SK-N-SH (cell line): ENCODE results near the gene MARK3. TPM values are rescaled to one million over a fixed set of nuclear protein-coding genes. Genes with fewer than 3 reads are reported as not detected.

Source experiments
- CTCF ChIA-PET: fragments of 300-600, 350-600 bp; formaldehyde crosslinking; extraction: SDS; loops from one replicate; lab custom pipeline; 2021; lab: Yijun Ruan, JAX
- POLR2A ChIA-PET: fragments of 350-600 bp; sonication (Branson Sonifier 250); formaldehyde crosslinking; extraction: SDS; loops from one replicate; lab custom pipeline; 2020; ENCODE audit warnings: antibody characterized with exemption, inconsistent platforms; lab: Yijun Ruan, JAX
- DNase-seq: peaks from one replicate; pipeline ENCODE4 v3.0.0; 2012
- H2AFZ ChIP-seq: fragments of 200-600 bp; sonication (generic); 2 replicates; pipeline ENCODE4 v1.8.1; 2016; ENCODE audit warnings: antibody characterized with exemption, mild to moderate bottlenecking, low read depth
- H3F3A ChIP-seq: fragments of 200-600 bp; sonication (generic); replicated peaks from 2 replicates; pipeline ENCODE3; 2016; ENCODE audit warnings: antibody characterized with exemption, mild to moderate bottlenecking; ENCODE audit not compliant: insufficient read depth
- H3K27ac ChIP-seq, 2 experiments: fragments of 200-500 bp in 1 of 2; fragments of 200-600 bp in 1 of 2; sonication (Bioruptor generic) in 1 of 2; sonication (generic), shearing (Covaris generic) in 1 of 2; 2 replicates each; pipeline versions ENCODE4 v1.5.1 to v1.6.1; 2014 to 2016; ENCODE audit warnings: low read depth in 2 of 2, inconsistent platforms in 1 of 2, low read length in 1 of 2, mild to moderate bottlenecking in 1 of 2, mixed read lengths in 1 of 2
- H3K27me3 ChIP-seq: fragments of 200-600 bp; sonication (generic), shearing (Covaris generic); 2 replicates; pipeline ENCODE4 v1.6.1; 2016; ENCODE audit warnings: mixed run types; ENCODE audit not compliant: insufficient read depth
- H3K36me3 ChIP-seq, 2 experiments: fragments of 200-500 bp in 1 of 2; fragments of 200-600 bp in 1 of 2; sonication (Bioruptor generic) in 1 of 2; sonication (generic) in 1 of 2; replicated peaks in 1 of 2; 2 replicates each; pipeline versions ENCODE3 to v1.5.1; 2014 to 2016; ENCODE audit warnings: low read length in 1 of 2, mild to moderate bottlenecking in 1 of 2; ENCODE audit not compliant: insufficient read depth in 2 of 2, control insufficient read depth in 1 of 2
- H3K4me1 ChIP-seq, 2 experiments: fragments of 200-500 bp in 1 of 2; fragments of 200-600 bp in 1 of 2; sonication (Bioruptor generic) in 1 of 2; sonication (generic), shearing (Covaris generic) in 1 of 2; 2 replicates each; pipeline versions ENCODE4 v1.5.1 to v1.6.1; 2014 to 2016; ENCODE audit warnings: low read depth in 1 of 2, low read length in 1 of 2, mixed run types in 1 of 2; ENCODE audit not compliant: insufficient read depth in 2 of 2, control insufficient read depth in 1 of 2
- H3K4me2 ChIP-seq: fragments of 200-600 bp; sonication (generic), shearing (Covaris generic); 2 replicates; pipeline ENCODE4 v1.6.1; 2017; ENCODE audit warnings: mixed run types
- H3K4me3 ChIP-seq, 2 experiments: fragments of 200-500 bp in 1 of 2; fragments of 200-600 bp in 1 of 2; sonication (Bioruptor generic) in 1 of 2; sonication (generic), shearing (Covaris generic) in 1 of 2; 2 replicates each; pipeline versions ENCODE4 v1.5.1 to v1.8.1; 2014 to 2016; ENCODE audit warnings: low read depth in 2 of 2, inconsistent platforms in 1 of 2, low read length in 1 of 2, mild to moderate bottlenecking in 1 of 2, mixed read lengths in 1 of 2, moderate library complexity in 1 of 2
- H3K79me2 ChIP-seq: fragments of 200-600 bp; sonication (generic); 2 replicates; pipeline ENCODE4 v1.8.1; 2017; ENCODE audit warnings: mild to moderate bottlenecking; ENCODE audit not compliant: insufficient read depth
- H3K9ac ChIP-seq: fragments of 200-600 bp; sonication (generic); 2 replicates; pipeline ENCODE4 v1.6.1; 2017; ENCODE audit warnings: mixed run types
- H3K9me2 ChIP-seq: fragments of 200-600 bp; sonication (generic); 2 replicates; pipeline ENCODE4 v1.6.1; 2017; ENCODE audit warnings: mixed run types
- H3K9me3 ChIP-seq: fragments of 200-600 bp; sonication (generic); 2 replicates; pipeline ENCODE4 v1.6.1; 2017; ENCODE audit warnings: mixed run types, mild to moderate bottlenecking, moderate library complexity
- H4K20me1 ChIP-seq: fragments of 200-600 bp; sonication (generic); 2 replicates; pipeline ENCODE4 v1.6.1; 2017; ENCODE audit warnings: mild to moderate bottlenecking, mixed run types; ENCODE audit not compliant: insufficient read depth
- CHD2 ChIP-seq: fragments of 150-350 bp; IDR thresholded peaks from 2 replicates; pipeline ENCODE4 v1.6.1; 2018; ENCODE audit warnings: low read length; ENCODE audit not compliant: partially characterized antibody
- EP300 ChIP-seq, 2 experiments: IDR thresholded peaks; 2 replicates each; pipeline versions ENCODE4 v1.4.0 to v1.6.1; 2012; ENCODE audit warnings: borderline replicate concordance in 1 of 2, low read depth in 1 of 2, low read length in 1 of 2
- FOSL2 ChIP-seq: IDR thresholded peaks from 2 replicates; pipeline ENCODE4 v1.4.0; 2012; ENCODE audit warnings: low read depth, mild to moderate bottlenecking, moderate library complexity, borderline replicate concordance
- FOXJ3 ChIP-seq: sonication (generic); formaldehyde crosslinking; IDR thresholded peaks from 2 replicates; pipeline ENCODE4 v1.5.1; 2020; ENCODE audit warnings: mild to moderate bottlenecking, missing genetic modification reagents
- FOXM1 ChIP-seq: IDR thresholded peaks from 2 replicates; pipeline ENCODE4 v1.4.0; 2012; ENCODE audit warnings: low read depth, mild to moderate bottlenecking
- GABPA ChIP-seq: IDR thresholded peaks from 2 replicates; pipeline ENCODE4 v1.4.0; 2012; ENCODE audit warnings: low read depth, mild to moderate bottlenecking
- JUND ChIP-seq: IDR thresholded peaks from 2 replicates; pipeline ENCODE4 v1.4.0; 2012
- NFIC ChIP-seq: IDR thresholded peaks from 2 replicates; pipeline ENCODE4 v1.4.0; 2012; ENCODE audit warnings: borderline replicate concordance
- POLR2AphosphoS5 ChIP-seq: IDR thresholded peaks from 2 replicates; pipeline ENCODE4 v1.6.1; 2012; ENCODE audit warnings: low read depth, low read length
- RXRA ChIP-seq: IDR thresholded peaks from 2 replicates; pipeline ENCODE4 v1.4.0; 2012; ENCODE audit warnings: low read depth, mild to moderate bottlenecking, borderline replicate concordance
- SIN3A ChIP-seq: IDR thresholded peaks from 2 replicates; pipeline ENCODE4 v1.6.1; 2012; ENCODE audit warnings: low read depth, mild to moderate bottlenecking, low read length, moderate library complexity, borderline replicate concordance
- SMC3 ChIP-seq: IDR thresholded peaks from 2 replicates; pipeline ENCODE4 v1.6.1; 2012; ENCODE audit warnings: low read depth, low read length, improper control_type of control experiment
- TCF12 ChIP-seq: IDR thresholded peaks from 2 replicates; pipeline ENCODE4 v1.4.0; 2012
- WGBS: methylation state at CpG from one replicate; pipeline ENCODE4 v1.1.6; 2017; ENCODE audit warnings: low lambda C conversion rate; 5-methylcytosine and 5-hydroxymethylcytosine counted together
- polyA plus RNA-seq, 3 experiments: library from polyadenylated mRNA; depleted of rRNA; stranded (reverse); fragments of >200 nt; gene quantifications; 2 replicates each; pipeline ENCODE4 v1.2.3, GENCODE V29; 2012
- TF ChIP-seq, protein P1 (sequence below): fragments of 150-350 bp; IDR thresholded peaks from 2 replicates; pipeline ENCODE4 v1.6.1; 2016; ENCODE audit warnings: mild to moderate bottlenecking, low read depth, low read length
- TF ChIP-seq, protein P2 (sequence below): fragments of 150-350 bp; IDR thresholded peaks from 2 replicates; pipeline ENCODE4 v1.6.1; 2017; ENCODE audit warnings: antibody characterized with exemption, low read length, low read depth, borderline replicate concordance

Gene MARK3
- polyA plus RNA-seq, 1 of the 3 experiments (the other 2 are of a cell fraction) = 73.4 TPM

- H3K36me3 ChIP-seq = peaks cover 32 to 53% of the 10 kb centered on the region in 2 experiments
- no peaks in the 10 kb centered on the region for H3K9me2 ChIP-seq
- 71% methylated on average over 2 of the region's 2 CpGs for WGBS
Measured at GRCh38 chr14:103495854-103496253, 110.6 kb downstream of the MARK3 start.

GRCh38 chr14:103496776-103497175 lies 111.6 kb downstream of the MARK3 start:
- TF ChIP-seq NFIC (no peak), FOXM1 (no peak)
- Histone ChIP-seq H3K4me1 (peaks cover 0 to 8% of the 10 kb centered on the region in 2 experiments; a peak in 1 of 4 replicates), H3K36me3 (peaks cover 32 to 47% of the 10 kb centered on the region in 2 experiments), H3K9me2 (no peaks in the 10 kb centered on the region), H3K27ac (no peak overlapping the region), H3K79me2 (peaks cover 16% of the 10 kb centered on the region; the same call in 1 of the 2 replicates), H3K27me3 (no peaks in the 10 kb centered on the region), H3F3A (peaks cover 30% of the 10 kb centered on the region), H3K9me3 (no peaks in the 10 kb centered on the region), H3K4me3 (no peak overlapping the region), H3K9ac (no peak overlapping the region), H3K4me2 (no peak overlapping the region), H2AFZ (no peak overlapping the region), H4K20me1 (no peaks in the 10 kb centered on the region)
- DNase-seq = no peak
- POLR2A ChIA-PET = interaction anchor here (0.6 kb wide), 1 partner anchor 273 kb away, joined by 3 read pairs; no protein-coding TSS in a partner anchor
- CTCF ChIA-PET = interaction anchor here (2.3 to 9.3 kb wide), 2 partner anchors 22 to 53 kb away, joined by 8 to 120 read pairs; no protein-coding TSS in a partner anchor
- 82% methylated on average over 1 of the region's 1 CpG for WGBS

More at GRCh38 chr14:103495854-103496253, 110.6 kb downstream of the MARK3 start:
- CTCF ChIA-PET = interaction anchor here (1.2 to 2.3 kb wide), 4 partner anchors 16 to 87 kb away, joined by 3 to 8 read pairs (median 6); no protein-coding TSS in a partner anchor
- H3K79me2 ChIP-seq = peaks cover 9% of the 10 kb centered on the region; the same call in 1 of the 2 replicates
- peaks cover 35% of the 10 kb centered on the region for H3F3A ChIP-seq
- H3K27ac ChIP-seq = no peak overlapping the region
- no peak for DNase-seq
- no peak for TF ChIP-seq SMC3
- TF ChIP-seq SIN3A = no peak
- TF ChIP-seq EP300 (IDR thresholded peaks at IDR 0.05; ENCODE audit: borderline replicate concordance in 1 of 2, low read depth in 1 of 2, low read length in 1 of 2) = no peak
- TF ChIP-seq, protein P1, sequence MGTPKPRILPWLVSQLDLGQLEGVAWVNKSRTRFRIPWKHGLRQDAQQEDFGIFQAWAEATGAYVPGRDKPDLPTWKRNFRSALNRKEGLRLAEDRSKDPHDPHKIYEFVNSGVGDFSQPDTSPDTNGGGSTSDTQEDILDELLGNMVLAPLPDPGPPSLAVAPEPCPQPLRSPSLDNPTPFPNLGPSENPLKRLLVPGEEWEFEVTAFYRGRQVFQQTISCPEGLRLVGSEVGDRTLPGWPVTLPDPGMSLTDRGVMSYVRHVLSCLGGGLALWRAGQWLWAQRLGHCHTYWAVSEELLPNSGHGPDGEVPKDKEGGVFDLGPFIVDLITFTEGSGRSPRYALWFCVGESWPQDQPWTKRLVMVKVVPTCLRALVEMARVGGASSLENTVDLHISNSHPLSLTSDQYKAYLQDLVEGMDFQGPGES = no peak
- no peak for TF ChIP-seq TCF12
- no peak for TF ChIP-seq RXRA
- no peak overlapping the region for H2AFZ ChIP-seq
- H3K4me2 ChIP-seq = no peak overlapping the region
- H3K4me1 ChIP-seq = peaks cover 0 to 4% of the 10 kb centered on the region in 2 experiments; a peak in 1 of 4 replicates
- H3K27me3 ChIP-seq = no peaks in the 10 kb centered on the region
- no peaks in the 10 kb centered on the region for H3K9me3 ChIP-seq
- H3K9ac ChIP-seq = no peak overlapping the region
- H3K4me3 ChIP-seq = no peak overlapping the region
- POLR2A ChIA-PET = no interaction called here
- no peaks in the 10 kb centered on the region for H4K20me1 ChIP-seq

GRCh38 chr14:103499709-103500108 lies 114.5 kb downstream of the MARK3 start:
- TF ChIP-seq FOXJ3 (CRISPR knock-in tag) (no peak), TCF12 (no peak), SMC3 (no peak), POLR2AphosphoS5 (no peak), CHD2 (no peak), JUND (no peak), EP300 (IDR thresholded peaks at IDR 0.05; ENCODE audit: borderline replicate concordance in 1 of 2, low read depth in 1 of 2, low read length in 1 of 2) (no peak), FOSL2 (no peak), GABPA (no peak)
- TF ChIP-seq, protein P2, sequence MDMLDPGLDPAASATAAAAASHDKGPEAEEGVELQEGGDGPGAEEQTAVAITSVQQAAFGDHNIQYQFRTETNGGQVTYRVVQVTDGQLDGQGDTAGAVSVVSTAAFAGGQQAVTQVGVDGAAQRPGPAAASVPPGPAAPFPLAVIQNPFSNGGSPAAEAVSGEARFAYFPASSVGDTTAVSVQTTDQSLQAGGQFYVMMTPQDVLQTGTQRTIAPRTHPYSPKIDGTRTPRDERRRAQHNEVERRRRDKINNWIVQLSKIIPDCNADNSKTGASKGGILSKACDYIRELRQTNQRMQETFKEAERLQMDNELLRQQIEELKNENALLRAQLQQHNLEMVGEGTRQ = no peak
- H3K4me3 ChIP-seq = 0 out of 4 replicates have a peak overlapping the region, but pooled peaks of 1 of the 2 experiments have one; percentile 16
- H3F3A ChIP-seq = peaks cover 19% of the 10 kb centered on the region
- ChIA-PET CTCF (interaction anchor here (0.5 to 9.3 kb wide), 24 partner anchors 8 to 289 kb away, joined by 3 to 120 read pairs (median 6); partner anchors contain the start of gene TRMT61A), POLR2A (interaction anchor here (0.8 kb wide), 1 partner anchor 10 kb away, joined by 4 read pairs; no protein-coding TSS in a partner anchor)
- H3K4me2 ChIP-seq = no peak overlapping the region
- peaks cover 0 to 6% of the 10 kb centered on the region in 2 experiments; a peak in 1 of 4 replicates for H3K4me1 ChIP-seq
- no peaks in the 10 kb centered on the region for H3K27me3 ChIP-seq
- peaks cover 16% of the 10 kb centered on the region; the same call in 1 of the 2 replicates for H3K79me2 ChIP-seq
- no peaks in the 10 kb centered on the region for H3K9me2 ChIP-seq
- no peak overlapping the region for H3K9ac ChIP-seq
- no peak overlapping the region for H2AFZ ChIP-seq
- no peak for DNase-seq
- WGBS = 70% methylated on average over 10 of the region's 10 CpGs
- H3K36me3 ChIP-seq = peaks cover 48 to 60% of the 10 kb centered on the region in 2 experiments
- H3K9me3 ChIP-seq = no peaks in the 10 kb centered on the region
- H4K20me1 ChIP-seq = no peaks in the 10 kb centered on the region
- no peak overlapping the region for H3K27ac ChIP-seq
